ENCODE results near the gene GPR37.
A peak's percentile ranks its signal among the peaks of the same experiment; 100 is the strongest.

GPR37 gene, protein sequence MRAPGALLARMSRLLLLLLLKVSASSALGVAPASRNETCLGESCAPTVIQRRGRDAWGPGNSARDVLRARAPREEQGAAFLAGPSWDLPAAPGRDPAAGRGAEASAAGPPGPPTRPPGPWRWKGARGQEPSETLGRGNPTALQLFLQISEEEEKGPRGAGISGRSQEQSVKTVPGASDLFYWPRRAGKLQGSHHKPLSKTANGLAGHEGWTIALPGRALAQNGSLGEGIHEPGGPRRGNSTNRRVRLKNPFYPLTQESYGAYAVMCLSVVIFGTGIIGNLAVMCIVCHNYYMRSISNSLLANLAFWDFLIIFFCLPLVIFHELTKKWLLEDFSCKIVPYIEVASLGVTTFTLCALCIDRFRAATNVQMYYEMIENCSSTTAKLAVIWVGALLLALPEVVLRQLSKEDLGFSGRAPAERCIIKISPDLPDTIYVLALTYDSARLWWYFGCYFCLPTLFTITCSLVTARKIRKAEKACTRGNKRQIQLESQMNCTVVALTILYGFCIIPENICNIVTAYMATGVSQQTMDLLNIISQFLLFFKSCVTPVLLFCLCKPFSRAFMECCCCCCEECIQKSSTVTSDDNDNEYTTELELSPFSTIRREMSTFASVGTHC
- long read RNA-seq, donor 1: 0 reads
- long read RNA-seq, donor 2, partial matches to known transcripts: 0 of 1 reads
- long read RNA-seq, donor 2, other reads (novel, unspliced or antisense): 0 of 1 reads
- long read RNA-seq, donor 3, partial matches to known transcripts: 0 of 2 reads
- long read RNA-seq, donor 3, other reads (novel, unspliced or antisense): 0 of 2 reads
- long read RNA-seq, donor 4: 0 reads
- long read RNA-seq, donor 5: 0 reads
- long read RNA-seq, donor 6: 0 reads
- long read RNA-seq, donor 7: 0 reads
- long read RNA-seq, donor 8: 0 reads

GRCh38 chr7:124765401-124766352, at the start of gene GPR37:
GPR37 (minus strand) TSS chr7:124765792; CDS start chr7:124764976, 816 bp downstream.
- peak; percentile 86 for DNase-seq

DNA sequence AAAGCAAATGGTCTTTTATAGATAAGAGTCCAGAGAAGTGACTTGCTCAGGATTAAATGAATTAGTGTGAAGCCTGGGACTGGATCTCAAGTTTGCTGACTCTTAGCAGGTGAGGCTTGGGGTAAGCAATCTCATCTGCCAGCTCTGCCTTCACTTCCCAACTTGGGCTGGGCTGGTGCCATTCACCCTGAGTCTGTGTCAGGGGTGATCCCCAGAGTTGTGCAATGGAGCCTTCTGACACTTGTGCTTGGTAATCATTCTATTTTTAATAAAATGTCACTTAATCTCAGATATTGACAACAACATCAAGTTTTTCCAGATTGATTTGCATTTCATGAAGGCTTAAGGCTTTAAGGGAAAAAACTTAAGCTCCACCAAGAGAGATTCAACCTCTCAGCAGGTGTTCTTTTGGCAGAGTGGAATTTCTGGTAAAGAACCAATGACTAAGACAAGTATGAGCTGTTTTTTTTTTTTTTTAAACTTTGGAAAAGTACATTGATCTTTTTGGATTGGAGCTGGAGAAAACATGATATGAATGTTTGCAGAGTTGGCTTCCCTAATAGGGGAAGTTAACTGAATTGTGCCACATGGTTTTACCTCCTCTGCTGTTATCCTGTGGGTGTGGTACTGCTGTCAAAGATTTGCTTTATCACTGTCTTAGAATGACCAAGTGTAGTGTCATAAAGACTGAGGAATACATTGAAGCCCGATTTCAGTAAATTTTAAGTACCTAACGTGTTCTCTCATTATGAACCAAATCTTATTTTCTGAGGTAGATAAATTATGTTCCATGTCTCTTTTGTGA, 48.6 kb upstream of the GPR37 start:
- DNase-seq: no peak

- DNase-seq: no peak
Observed at GRCh38 chr7:124812764-124813163, 47.2 kb upstream of the GPR37 start.

DNA sequence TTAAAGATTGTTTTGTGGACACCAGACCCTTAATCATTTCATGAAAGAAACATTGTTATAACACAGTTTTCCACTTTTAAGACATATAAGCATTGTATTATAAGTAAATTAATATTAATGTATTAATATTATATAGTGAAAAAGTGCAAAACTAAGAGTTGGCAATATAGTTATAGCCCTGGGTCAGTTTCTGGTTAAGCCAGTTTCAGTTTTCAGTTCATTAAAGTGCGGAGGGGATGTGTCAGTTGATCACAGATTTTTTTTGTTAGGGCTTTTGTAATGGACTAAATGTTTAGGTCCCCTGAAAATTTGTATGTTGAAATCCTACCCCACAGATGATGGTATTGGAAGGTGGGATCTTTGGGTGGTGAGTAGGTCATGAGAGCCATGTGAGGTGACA, 45.7 kb upstream of the GPR37 start:
- DNase-seq: no peak

DNA sequence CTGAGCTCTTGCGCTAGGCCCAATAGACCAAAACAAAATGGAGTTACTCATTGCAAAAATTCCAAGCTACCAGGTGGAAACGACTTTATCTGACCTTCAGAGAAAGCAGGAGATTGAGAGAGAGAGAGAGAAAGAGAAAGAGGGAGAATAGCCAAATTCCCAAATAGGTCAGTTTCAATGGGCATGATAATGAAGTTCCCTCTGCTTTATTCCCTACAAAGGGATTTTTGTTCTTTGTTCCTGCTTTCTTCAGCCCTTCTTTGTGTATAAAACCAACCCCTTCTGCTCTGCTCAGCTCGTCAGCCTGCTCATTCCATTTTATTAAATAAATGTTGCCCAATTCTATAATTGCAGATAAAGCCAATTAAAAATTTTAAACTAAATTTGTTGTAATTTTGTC, 45.0 kb upstream of the GPR37 start:
- DNase-seq: no peak

DNA sequence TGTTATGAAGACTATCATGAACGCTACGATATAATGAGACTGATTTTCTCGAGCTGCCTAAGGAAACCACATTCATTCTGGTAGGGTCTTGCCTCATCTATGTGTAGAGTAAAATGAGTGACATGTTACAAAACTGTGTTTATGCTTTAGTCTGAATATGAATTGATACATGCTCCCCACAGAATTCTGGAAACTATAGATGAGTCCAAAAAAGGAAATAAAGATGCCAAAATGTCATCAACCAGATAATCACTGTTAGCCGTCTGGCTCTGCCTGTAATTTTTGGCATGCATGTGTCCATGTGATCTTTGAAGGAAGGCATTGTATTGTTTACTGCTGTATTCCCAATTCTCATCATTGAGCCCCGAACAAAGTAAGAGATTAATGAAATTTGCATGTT, 42.6 kb upstream of the GPR37 start:
- no peak for DNase-seq

DNA sequence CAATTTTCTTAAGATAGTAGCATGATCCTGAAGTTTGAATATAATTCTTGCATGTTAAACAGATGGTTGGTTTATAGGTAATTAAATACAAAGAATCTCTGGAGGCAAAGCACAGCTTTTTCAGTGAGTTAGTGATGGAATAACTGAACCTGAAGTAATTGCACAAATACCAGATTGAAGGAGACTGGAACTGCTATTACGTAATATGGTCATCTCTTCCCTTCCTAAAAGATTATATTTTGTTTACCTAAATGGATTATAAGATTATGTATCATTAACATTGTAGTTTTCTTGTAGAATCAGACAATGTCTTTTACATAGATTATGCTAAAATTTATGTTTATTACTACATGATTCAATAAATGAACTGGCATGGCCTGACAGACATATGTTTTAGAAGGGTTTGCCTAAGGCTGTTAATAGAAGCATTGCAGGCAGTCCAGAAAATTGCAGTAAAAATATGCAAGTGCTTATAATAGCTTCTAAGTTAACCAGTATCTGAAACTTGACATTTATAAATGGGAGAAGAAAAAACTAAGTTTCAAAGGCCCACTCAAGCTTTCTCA, 35.8 kb upstream of the GPR37 start:
- DNase-seq: no peak

DNA sequence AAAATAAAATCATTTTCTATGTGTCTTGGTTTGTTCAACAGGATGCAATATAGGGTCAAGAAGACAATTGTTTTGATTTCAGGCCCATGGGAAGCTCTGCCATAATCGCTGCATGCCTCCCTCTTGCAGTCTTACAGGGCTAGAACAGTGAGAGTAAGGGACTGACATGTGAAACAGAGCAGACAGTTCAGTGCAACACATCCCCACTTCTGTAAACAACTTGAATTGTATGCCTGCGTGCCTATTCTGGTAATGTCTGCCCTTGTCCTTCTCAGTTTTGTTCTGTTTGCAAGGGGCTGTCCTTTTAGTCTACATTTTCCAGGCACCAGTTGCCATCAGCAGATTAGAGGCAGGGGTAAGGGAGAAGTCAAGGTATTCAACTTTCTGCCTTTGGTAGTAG, 34.8 kb upstream of the GPR37 start:
- DNase-seq: no peak

- no peak for DNase-seq
Observed at GRCh38 chr7:124799448-124799847, 33.9 kb upstream of the GPR37 start.

- DNase-seq: no peak
Observed at GRCh38 chr7:124796771-124797170, 31.2 kb upstream of the GPR37 start.

- no peak for DNase-seq
Observed at GRCh38 chr7:124792696-124793095, 27.1 kb upstream of the GPR37 start.

GRCh38 chr7:124792002-124792401, 26.4 kb upstream of the GPR37 start:
- DNase-seq: no peak

DNA sequence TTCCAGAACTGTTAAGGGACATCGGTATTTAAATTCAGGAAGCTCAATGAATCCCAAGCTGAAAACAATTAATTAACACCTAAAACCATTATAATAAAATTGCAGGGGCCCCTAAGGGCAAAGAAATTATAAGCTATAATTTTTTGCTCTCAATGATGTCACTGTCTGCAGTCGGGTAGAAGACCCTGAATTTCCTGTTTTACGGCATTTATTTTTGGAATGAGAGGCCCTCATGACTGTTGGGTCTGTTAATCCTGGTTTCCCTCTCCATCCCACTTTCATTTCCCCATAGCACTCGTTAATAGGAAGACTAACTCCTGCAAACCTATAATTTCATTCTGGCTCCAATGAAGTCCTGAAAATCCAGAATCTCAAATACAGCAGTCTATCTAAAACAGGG, 25.8 kb upstream of the GPR37 start:
- DNase-seq: no peak

- DNase-seq: no peak
Observed at GRCh38 chr7:124790645-124791044, 25.1 kb upstream of the GPR37 start.

GRCh38 chr7:124785994-124786393, 20.4 kb upstream of the GPR37 start:
- no peak for DNase-seq

GRCh38 chr7:124784879-124785818, 19.6 kb upstream of the GPR37 start:
- DNase-seq: no peak

DNA sequence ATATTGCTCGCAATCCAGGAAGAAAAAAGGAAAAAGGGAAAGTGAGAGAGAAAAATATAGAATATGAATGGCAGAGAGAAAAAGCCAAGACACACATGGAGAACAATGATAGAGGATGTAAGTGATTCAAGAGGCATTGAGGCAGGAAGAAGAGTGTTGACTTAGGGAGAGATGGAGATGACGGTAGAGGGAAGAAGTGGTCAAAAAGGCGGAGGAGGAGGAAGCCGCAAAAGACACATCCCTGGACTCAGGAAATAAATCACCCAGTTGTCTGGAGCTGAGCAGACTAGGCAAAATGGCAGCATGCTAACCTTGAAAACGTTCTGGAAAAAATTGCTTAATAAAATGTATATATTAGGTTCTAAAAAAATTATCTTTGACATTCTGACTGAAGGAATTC, 17.7 kb upstream of the GPR37 start:
- no peak for DNase-seq

DNA sequence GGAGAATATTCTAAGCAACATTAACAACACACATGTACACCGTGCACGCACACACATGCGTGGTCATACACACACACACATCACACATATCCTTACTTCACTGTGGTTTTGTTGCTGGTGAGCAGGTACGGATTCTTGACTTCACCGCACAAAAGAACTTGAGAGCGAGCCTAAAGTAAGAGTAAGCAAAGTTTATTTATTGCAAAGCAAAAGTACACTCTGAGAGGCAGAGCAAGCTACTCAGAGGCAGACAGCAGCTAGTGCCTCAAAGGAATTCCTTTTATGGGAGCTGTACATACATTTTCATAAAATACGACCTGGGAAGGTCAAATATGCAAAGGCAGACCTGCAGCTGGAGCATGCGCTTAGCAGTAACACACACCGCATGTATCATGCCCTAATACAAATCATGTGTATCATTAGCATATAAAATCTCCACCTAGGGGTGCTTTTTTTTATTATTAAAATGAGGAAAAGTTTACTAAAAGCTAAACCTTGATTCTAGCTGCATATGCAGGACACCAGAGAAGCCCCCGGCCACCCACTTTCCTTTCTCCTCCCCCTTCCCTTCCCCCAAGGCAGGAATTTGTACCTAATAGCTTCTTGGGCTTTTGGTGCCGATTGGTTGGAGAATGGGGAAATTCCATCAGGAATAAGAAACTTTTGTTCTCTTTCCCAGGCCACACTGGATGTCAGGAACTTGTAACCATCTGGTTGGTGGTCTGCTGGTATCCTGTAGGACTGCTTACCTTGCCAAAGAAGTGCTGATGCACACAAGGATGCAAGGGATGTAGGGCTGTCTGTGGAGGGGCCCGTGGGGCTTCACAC, 16.5 kb upstream of the GPR37 start:
- no peak for DNase-seq

DNA sequence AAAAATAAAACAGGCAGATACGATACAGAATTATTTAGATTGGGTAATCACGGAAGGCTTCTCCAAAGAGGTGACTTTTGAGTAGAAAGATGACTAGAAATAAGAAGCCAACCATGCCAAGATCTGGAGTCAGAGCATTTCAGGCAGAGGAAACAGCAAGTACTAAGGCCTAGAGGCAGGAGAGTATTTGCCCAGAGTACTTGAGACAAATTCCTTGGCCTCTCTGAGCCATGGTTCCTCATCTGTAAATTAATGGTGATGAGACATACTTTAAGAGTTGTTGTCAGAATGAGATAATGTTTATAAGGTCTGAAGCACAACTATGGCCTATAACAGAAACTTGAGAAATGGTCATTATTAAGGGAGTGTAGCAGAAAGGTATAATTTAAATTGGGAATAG, 15.8 kb upstream of the GPR37 start:
- DNase-seq: no peak

All from right kidney (tissue), 9 donors.